K562 (cell line): ENCODE data around the gene TBP. TPM values are rescaled to one million over a fixed set of nuclear protein-coding genes. Genes with fewer than 3 reads are reported as not detected.
A peak's percentile ranks its signal among the peaks of the same experiment; 100 is the strongest.

Experiments
- CC2D1A ChIP-seq: fragments of 450-650 bp; IDR thresholded peaks from 2 replicates; pipeline ENCODE4 v1.6.1; 2017; ENCODE audit warnings: mild to moderate bottlenecking
- CEBPG ChIP-seq, 3 experiments: fragments of 200-800 bp in 1 of 3; sonication (Bioruptor generic) in 1 of 3; sonication (generic) in 1 of 3; formaldehyde crosslinking in 1 of 3; IDR thresholded peaks in 2 of 3; conservative IDR thresholded peaks in 1 of 3; 2 replicates each; pipeline versions ENCODE4 v1.6.1 to v1.8.0; 2016 to 2022; ENCODE audit warnings: missing compliant biosample characterization in 2 of 3, missing genetic modification characterization in 2 of 3, mild to moderate bottlenecking in 1 of 3, missing genetic modification reagents in 1 of 3
- CTCF ChIP-seq, 3 experiments: IDR thresholded peaks in 2 of 3; conservative IDR thresholded peaks in 1 of 3; 2 replicates each; pipeline ENCODE4 v1.5.1; 2011 to 2012; ENCODE audit warnings: low read length in 3 of 3, mild to moderate bottlenecking in 3 of 3, control low read depth in 2 of 3, improper control_type of control experiment in 1 of 3, inconsistent platforms in 1 of 3, low read depth in 1 of 3, mixed read lengths in 1 of 3, moderate library complexity in 1 of 3; ENCODE audit not compliant: insufficient read depth in 2 of 3
- CXXC5 ChIP-seq: fragments of 250-450 bp; sonication (Bioruptor Pico); IDR thresholded peaks from 2 replicates; pipeline ENCODE4 v1.8.0; 2022; ENCODE audit warnings: inconsistent platforms, mild to moderate bottlenecking, moderate library complexity
- ESRRA ChIP-seq: fragments of 450-650 bp; IDR thresholded peaks from 2 replicates; pipeline ENCODE4 v1.6.1; 2014; ENCODE audit warnings: low read depth, mild to moderate bottlenecking, moderate library complexity, borderline replicate concordance
- ETV1 ChIP-seq: fragments of 450-650 bp; conservative IDR thresholded peaks from 2 replicates; pipeline ENCODE4 v1.6.1; 2016; ENCODE audit warnings: missing genetic modification characterization, control low read depth, low read depth, missing compliant biosample characterization
- HMG20B ChIP-seq: fragments of 250-450 bp; sonication (Bioruptor Pico); IDR thresholded peaks from 2 replicates; pipeline ENCODE4 v1.5.0; 2021; ENCODE audit warnings: mild to moderate bottlenecking
- NFRKB ChIP-seq: fragments of 450-650 bp; IDR thresholded peaks from 2 replicates; pipeline ENCODE4 v1.6.1; 2016; ENCODE audit warnings: low read depth
- NR4A1 ChIP-seq, 2 experiments: fragments of 250-450 bp in 1 of 2; fragments of 450-650 bp in 1 of 2; sonication (Bioruptor Pico) in 1 of 2; IDR thresholded peaks; 2 replicates each; pipeline versions ENCODE4 v1.4.0 to v1.6.1; 2016 to 2020; ENCODE audit warnings: mild to moderate bottlenecking in 2 of 2, missing compliant biosample characterization in 1 of 2, missing genetic modification characterization in 1 of 2, moderate library complexity in 1 of 2
- PTBP1 ChIP-seq: fragments of 200-400 bp; formaldehyde crosslinking; IDR thresholded peaks from 2 replicates; pipeline ENCODE4 v1.6.1; 2017; ENCODE audit warnings: low read depth, low read length
- SMARCB1 ChIP-seq: IDR thresholded peaks from 2 replicates; pipeline ENCODE4 v1.6.1; 2011; ENCODE audit warnings: improper control_type of control experiment, low read depth; ENCODE audit not compliant: insufficient read length
- SMC3 ChIP-seq: conservative IDR thresholded peaks from 2 replicates; pipeline ENCODE4 v1.6.1; 2011; ENCODE audit warnings: low read depth, low read length, improper control_type of control experiment; ENCODE audit not compliant: insufficient read depth
- SP1 ChIP-seq: sonication (generic); formaldehyde crosslinking; IDR thresholded peaks from 2 replicates; pipeline ENCODE4 v1.8.1; 2022; ENCODE audit warnings: mild to moderate bottlenecking, missing genetic modification reagents
- TAF9B ChIP-seq: fragments of 450-650 bp; IDR thresholded peaks from 2 replicates; pipeline ENCODE4 v1.6.1; 2018; ENCODE audit warnings: mild to moderate bottlenecking; ENCODE audit not compliant: partially characterized antibody
- ZNF436 ChIP-seq: fragments of 250-450, 450-650 bp; sonication (Bioruptor Pico); formaldehyde crosslinking; IDR thresholded peaks from 2 replicates; pipeline ENCODE4 v1.7.0; 2020; ENCODE audit warnings: mild to moderate bottlenecking
- ZNF764 ChIP-seq: fragments of 250-450 bp; sonication (Bioruptor Pico); IDR thresholded peaks from 2 replicates; pipeline ENCODE4 v1.4.0; 2020; ENCODE audit warnings: low read depth, mild to moderate bottlenecking, moderate library complexity
- ZSCAN29 ChIP-seq: fragments of 450-650 bp; IDR thresholded peaks from 2 replicates; pipeline ENCODE4 v1.6.1; 2017
- polyA plus RNA-seq, 8 experiments: library from polyadenylated mRNA; depleted of rRNA in 4 of 8; stranded (reverse) in 5 of 8; unstranded in 3 of 8; fragments of >200 nt; fragmentation: Nextera tagmentation in 2 of 8; fragmentation: Illumina TruSeq in 1 of 8; extraction: Ambion mirVana in 2 of 8; extraction: Trizol in 1 of 8; gene quantifications; 2 replicates each; pipeline versions ENCODE4 v1.2.1 to v1.2.3, GENCODE V29; 2011 to 2014; ENCODE audit warnings: inconsistent platforms in 1 of 8, missing spikeins in 1 of 8
- total RNA-seq, 7 experiments: library from RNA; depleted of rRNA in 6 of 7; stranded (reverse); fragments of >200 nt in 6 of 7; fragmentation: Illumina TruSeq in 2 of 7; extraction: Trizol in 2 of 7; gene quantifications; 2 replicates each; pipeline versions ENCODE4 v1.2.1 to v1.2.3, GENCODE V29; 2011 to 2021; ENCODE audit warnings: low replicate concordance in 1 of 7
- TF ChIP-seq, protein P1 (sequence below): IDR thresholded peaks from 3 replicates; pipeline ENCODE4 v1.6.1; 2011; ENCODE audit warnings: borderline replicate concordance, mild to moderate bottlenecking, moderate library complexity; ENCODE audit not compliant: insufficient read length; ENCODE audit errors: extremely low read depth
- TF ChIP-seq, protein P2 (sequence below): sonication (generic); formaldehyde crosslinking; IDR thresholded peaks from 2 replicates; pipeline ENCODE4 v1.8.0; 2022; ENCODE audit warnings: mild to moderate bottlenecking, missing genetic modification reagents
- TF ChIP-seq, protein P3 (sequence below): fragments of 450-650 bp; IDR thresholded peaks from 2 replicates; pipeline ENCODE4 v1.6.1; 2014; ENCODE audit warnings: low read depth, mild to moderate bottlenecking, moderate library complexity, borderline replicate concordance

TBP gene
- total and polyA plus RNA-seq, 9 of the 15 experiments (the other 6 are each of a cell fraction or from before 2014, with no cell fraction given), result 28.5 to 86.1 (median 39.5) TPM

DNA sequence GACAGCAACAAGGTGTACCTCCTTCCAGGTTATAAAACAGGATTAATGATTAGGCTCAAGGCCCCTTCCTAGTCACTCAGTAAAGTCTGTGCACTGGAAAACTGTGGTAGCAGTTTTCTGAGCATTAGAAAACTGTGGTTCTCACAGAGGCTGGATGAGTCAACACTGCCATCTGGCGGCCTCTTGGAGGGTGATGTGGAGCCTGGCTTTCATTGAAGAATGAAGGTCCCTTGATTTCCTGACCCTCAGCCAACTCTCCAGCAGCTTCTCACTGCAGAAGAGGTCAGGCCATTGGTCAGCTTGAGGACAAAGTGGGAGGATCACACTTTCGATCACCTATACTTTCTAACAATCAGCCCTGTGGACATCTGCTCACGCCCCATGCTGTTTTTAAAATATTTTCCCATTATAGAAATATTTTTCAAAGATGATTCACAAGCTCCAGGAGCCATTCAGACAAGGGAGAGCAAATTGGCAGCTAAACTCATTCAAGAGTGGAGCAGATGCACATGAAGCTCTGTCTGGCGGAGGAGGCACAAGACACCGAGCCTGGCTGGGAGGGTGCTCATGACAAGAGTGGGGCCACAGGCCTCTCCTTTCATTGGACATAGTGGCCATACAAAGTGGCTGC, 24.2 kb upstream of the TBP start (continued):
- TF ChIP-seq, protein P1, sequence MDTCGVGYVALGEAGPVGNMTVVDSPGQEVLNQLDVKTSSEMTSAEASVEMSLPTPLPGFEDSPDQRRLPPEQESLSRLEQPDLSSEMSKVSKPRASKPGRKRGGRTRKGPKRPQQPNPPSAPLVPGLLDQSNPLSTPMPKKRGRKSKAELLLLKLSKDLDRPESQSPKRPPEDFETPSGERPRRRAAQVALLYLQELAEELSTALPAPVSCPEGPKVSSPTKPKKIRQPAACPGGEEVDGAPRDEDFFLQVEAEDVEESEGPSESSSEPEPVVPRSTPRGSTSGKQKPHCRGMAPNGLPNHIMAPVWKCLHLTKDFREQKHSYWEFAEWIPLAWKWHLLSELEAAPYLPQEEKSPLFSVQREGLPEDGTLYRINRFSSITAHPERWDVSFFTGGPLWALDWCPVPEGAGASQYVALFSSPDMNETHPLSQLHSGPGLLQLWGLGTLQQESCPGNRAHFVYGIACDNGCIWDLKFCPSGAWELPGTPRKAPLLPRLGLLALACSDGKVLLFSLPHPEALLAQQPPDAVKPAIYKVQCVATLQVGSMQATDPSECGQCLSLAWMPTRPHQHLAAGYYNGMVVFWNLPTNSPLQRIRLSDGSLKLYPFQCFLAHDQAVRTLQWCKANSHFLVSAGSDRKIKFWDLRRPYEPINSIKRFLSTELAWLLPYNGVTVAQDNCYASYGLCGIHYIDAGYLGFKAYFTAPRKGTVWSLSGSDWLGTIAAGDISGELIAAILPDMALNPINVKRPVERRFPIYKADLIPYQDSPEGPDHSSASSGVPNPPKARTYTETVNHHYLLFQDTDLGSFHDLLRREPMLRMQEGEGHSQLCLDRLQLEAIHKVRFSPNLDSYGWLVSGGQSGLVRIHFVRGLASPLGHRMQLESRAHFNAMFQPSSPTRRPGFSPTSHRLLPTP, result no peak
- TF ChIP-seq TAF9B (no peak), SP1 (CRISPR knock-in tag) (0 out of 2 replicates have a peak, but pooled peaks have one; percentile 33), HMG20B (CRISPR knock-in tag) (no peak), NFRKB (no peak), PTBP1 (no peak), CEBPG (CRISPR knock-in tag; IDR thresholded peaks at IDR 0.05) (no peak), CEBPG (tag; conservative IDR thresholded peaks at IDR 0.05 in 1 of 2, IDR thresholded peaks at IDR 0.05 in 1 of 2) (no peak), CTCF (IDR thresholded peaks at IDR 0.05 in 2 of 3, conservative IDR thresholded peaks at IDR 0.05 in 1 of 3; ENCODE audit: insufficient read depth in 2 of 3, low read depth in 1 of 3, low read length in 3 of 3) (peak; percentile 91 to 97 (median 94)), ZNF436 (CRISPR knock-in tag) (no peak), ZSCAN29 (no peak), CXXC5 (CRISPR knock-in tag) (no peak), SMC3 (peak; percentile 95), SMARCB1 (no peak), NR4A1 (CRISPR knock-in tag; IDR thresholded peaks at IDR 0.05) (no peak), NR4A1 (tag; IDR thresholded peaks at IDR 0.05) (no peak), ESRRA (no peak), ETV1 (tag) (no peak), ZNF764 (CRISPR knock-in tag) (no peak), CC2D1A (peak; percentile 71; the same call in 1 of the 2 replicates)
- TF ChIP-seq, protein P2, sequence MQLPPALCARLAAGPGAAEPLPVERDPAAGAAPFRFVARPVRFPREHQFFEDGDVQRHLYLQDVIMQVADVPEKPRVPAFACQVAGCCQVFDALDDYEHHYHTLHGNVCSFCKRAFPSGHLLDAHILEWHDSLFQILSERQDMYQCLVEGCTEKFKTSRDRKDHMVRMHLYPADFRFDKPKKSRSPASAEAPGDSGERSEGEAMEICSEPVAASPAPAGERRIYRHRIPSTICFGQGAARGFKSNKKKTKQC (CRISPR knock-in tag), result 0 out of 2 replicates have a peak, but pooled peaks have one; percentile 32
- TF ChIP-seq, protein P3, sequence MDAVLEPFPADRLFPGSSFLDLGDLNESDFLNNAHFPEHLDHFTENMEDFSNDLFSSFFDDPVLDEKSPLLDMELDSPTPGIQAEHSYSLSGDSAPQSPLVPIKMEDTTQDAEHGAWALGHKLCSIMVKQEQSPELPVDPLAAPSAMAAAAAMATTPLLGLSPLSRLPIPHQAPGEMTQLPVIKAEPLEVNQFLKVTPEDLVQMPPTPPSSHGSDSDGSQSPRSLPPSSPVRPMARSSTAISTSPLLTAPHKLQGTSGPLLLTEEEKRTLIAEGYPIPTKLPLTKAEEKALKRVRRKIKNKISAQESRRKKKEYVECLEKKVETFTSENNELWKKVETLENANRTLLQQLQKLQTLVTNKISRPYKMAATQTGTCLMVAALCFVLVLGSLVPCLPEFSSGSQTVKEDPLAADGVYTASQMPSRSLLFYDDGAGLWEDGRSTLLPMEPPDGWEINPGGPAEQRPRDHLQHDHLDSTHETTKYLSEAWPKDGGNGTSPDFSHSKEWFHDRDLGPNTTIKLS, result no peak
